Hepatic stellate cell (primary cell): ENCODE data around the gene PTPN9.
"Not testable (repeated sequence)": the region's sequence is repeated elsewhere in the genome, so short reads cannot be mapped to it uniquely, and the experiment has no call there.

ENCODE experiments used
- DNase-seq: peaks from one replicate; pipeline ENCODE4 v3.0.0; 2011; ENCODE audit warnings: low spot score

Gene PTPN9

DNA sequence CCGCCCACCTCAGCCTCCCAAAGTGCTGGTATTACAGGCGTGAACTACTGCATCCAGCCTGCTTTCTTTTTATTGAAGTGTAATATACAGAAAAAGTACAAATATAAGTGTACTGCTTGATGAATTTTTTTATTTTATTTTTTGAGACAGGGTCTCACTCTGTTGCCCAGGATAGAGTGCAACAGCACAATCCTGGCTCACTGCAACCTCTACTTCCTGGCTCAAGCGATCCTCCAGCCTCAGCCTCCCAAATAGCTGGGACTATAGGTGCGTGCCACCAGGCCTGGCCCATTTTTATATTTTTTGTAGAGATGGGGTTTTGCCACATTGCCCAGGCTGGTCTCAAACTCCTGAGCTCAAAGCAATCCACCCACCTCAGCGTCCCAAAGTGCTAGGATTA, 3.8 kb upstream of the PTPN9 start:
- DNase-seq = not testable (repeated sequence)

DNA sequence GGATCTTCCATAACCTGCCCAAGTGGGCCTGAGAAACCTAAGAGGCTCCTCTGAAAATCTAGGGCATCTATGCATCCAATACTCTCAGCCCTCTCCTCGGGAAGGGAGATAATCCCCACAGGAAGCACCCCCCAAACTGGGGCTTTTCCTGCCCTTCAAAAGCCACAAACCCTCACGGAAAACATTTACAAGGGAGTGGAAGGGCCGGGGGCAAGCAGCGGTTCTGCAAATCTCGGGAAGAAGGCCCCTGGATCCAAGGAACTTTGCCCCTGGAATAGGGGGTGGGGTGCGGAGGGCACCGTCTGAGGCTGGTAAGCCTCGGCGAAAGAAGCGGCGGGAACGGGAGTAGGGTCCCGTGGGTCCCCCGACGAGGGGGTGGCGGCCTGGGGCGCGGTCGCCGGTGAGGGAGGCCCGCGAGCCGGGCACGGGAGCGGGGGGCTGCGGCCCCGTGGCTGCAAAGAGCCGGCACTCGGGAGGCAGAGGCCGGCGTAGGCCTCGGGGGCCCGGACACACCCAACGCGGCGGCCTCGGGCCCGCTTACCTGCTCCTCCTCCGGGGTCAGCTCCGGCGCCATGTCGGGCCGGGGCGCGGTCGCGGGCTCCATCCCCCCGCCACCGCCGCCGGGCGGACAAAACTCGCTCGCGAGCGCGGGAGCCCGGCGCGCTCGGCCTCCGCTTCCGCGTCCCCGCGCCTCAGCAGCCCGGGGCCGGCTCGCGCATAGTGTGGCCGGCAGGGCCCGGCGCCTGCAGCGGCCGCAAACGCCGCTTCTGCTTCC, 755 bp downstream of the PTPN9 start:
- DNase-seq = no peak

DNA sequence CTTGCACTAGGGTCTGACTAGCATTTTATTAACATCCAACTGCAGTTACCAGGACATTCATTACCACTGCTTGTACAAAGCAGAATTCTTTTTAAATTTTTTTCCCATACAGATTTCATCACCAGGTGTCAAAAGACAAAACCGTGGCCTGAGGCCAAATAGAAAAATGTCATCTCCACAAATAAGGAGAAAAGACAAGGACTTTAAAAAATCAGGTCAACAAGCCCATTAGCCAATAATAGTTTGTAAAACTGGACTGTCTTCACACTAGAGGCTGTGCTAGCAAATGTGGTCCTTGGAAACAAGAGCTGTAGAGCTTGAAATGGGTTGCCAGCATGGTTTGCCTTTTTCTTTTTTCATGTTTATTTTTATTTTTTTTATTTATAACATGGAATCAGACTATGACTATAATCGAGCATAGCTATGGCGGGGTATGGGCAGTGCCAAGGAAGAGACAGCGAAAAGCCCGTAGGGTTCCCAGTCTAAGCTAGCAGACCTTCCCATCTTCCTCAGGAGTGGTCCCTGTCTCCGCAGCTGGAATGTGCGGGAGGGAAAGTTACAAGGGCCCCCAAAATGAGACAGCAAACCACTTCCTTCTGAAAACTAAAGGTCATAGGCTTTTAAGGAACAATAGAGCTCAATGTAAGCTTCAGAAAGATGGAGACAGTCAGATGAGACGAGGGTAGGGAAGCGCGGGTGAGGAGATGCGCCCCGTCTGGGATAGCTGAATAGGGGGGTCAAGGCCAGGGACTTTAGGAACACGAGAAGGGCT, 1.5 kb downstream of the PTPN9 start:
- DNase-seq = no peak

DNA sequence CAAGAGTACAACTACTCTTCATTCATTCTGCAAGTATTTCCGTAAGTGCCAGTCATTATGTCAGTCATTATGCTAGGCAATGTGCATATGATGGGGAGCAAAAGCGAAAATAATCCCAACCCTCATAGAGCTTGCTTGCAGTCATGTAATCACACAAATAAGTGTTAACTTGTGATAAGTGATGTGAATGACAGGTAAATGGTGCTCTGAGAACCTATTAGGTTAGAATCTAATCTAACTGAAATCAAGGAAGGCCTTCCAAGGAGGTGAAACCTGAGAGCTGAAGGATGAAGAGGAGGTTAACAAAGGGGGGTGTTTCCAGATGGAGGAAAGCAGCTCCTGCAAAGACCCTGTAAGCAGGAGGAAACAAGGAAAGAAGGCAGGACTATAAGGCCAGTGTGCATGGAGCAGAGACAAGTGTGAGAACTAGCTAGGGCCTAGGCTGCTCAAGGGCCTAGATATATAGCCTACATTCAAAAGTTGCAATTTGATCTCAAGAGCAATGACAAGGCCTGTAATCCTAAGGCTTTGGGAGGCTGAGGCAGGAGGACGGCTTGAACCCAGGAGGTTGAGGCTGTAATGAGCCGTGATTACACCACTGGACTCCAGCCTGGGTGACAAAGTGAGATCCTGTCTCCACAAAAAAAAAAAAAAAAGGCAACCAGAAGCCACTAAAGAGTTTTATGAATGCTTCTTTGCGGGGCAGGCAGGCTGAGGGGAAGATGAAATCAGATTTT, 5.3 kb downstream of the PTPN9 start:
- no peak for DNase-seq

DNA sequence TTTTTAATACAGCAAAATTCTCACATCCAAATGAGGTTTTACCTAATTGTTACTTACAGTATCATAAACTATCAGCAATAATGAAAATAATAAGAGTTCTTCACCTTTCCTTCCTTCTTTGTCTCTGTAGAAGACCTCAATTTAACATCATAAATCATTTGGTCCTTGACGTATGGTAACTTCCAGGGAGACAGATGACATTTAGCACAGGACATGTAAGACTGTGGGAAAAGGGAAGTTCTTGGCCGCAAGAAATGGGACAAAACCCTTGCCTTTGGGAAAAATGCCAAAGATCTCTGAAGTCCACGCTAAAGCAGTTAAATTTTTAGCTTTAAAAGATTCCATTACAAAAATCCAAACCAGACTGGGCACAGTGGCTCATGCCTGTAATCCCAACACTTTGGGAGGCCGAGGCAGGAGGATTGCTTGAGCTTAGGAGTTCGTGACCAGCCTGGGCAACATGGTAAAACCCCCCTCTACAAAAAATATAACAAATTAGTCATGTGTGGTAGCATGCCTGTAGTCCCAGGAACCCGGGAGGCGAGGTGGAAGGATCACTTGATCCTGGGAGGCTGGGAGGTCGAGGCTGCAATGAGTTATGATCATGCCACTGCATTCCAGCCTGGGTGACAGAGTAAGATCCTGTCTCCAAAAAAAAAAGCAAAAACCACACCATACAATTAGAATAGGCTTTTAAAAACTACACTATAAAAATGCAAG, 8.8 kb downstream of the PTPN9 start:
- DNase-seq = no peak

DNA sequence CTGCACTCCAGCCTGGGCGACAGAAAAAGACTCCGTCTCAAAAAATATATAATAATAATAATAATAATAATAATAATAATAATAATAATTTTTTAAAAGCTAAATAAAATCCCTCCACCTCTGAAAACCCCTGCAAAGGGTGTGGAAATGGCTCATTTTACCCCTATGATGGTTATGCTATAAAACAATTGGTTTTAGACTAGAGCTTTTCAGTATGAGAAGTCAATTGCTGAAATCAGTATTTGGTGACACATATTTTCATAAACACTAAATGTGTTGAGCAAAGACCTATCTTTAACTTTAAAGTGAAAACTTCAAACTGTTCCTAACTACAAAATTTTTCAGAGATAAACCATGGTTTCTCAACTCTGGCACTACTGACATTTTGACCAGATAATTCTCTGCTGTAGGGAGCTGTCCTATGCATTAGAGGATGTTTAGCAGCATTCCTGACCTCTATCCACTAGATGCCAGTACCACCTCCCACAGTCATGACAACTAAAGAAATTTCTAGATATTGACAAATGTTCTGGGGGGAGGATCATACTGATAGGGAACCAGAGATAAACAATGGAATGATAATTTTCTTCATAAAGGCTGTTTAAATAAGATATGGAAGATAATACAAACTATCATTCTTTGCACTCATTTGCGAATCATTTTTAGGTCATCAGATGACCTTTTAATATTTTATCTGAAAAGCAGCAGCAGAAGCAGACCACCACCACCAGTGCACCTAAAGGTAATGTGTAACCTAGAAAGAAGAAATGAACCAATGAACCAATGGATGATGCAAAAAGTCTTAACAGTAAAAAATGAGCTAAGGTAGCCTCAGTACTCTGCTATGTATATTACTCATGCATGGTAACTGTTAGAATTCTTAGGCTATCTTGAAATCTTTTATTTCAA, 13.8 kb downstream of the PTPN9 start:
- no peak for DNase-seq

DNA sequence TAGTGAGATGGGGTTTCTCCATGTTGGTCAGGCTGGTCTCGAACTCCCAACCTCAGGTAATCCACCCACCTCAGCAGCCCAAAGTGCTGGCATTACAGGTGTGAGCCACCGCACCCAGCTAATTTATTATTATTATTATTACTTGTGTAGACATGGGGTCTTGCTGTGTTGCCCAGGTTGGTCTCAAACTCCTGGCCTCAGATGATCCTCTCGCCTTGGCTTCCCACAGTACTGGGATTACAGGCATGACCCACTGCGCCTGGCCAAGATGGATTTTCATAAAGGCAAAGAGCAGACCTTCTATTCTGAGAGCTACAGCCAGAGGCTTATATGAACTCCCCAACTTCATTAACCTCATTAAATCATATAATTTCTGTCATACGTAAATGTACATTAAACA, 17.2 kb downstream of the PTPN9 start:
- no peak for DNase-seq

DNA sequence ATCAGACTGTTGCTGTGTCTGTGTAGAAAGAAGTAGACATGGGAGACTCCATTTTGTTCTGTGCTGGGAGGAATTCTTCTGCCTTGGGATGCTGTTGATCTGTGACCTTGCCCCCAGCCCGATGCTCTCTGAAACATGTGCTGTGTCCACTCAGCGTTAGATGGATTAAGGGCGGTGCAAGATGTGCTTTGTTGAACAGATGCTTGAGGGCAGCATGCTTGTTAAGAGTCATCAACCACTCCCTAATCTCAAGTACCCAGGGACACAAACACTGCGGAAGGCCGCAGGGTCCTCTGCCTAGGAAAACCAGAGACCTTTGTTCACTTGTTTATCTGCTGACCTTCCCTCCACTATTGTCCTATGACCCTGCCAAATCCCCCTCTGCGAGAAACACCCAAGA, 19.8 kb downstream of the PTPN9 start:
- DNase-seq = not testable (repeated sequence)

DNA sequence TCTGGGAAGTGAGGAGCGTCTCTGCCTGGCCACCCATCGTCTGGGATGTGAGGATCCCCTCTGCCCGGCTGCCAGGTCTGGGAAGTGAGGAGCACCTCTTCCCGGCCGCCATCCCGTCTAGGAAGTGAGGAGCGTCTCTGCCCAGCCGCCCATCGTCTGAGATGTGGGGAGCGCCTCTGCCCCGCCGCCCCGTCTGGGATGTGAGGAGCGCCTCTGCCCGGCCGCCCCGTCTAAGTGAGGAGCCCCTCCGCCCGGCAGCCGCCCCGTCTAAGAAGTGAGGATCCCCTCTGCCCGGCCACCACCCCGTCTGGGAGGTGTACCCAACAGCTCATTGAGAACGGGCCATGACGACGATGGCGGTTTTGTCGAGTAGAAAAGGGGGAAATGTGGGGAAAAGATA, 20.2 kb downstream of the PTPN9 start:
- not testable (repeated sequence) for DNase-seq

DNA sequence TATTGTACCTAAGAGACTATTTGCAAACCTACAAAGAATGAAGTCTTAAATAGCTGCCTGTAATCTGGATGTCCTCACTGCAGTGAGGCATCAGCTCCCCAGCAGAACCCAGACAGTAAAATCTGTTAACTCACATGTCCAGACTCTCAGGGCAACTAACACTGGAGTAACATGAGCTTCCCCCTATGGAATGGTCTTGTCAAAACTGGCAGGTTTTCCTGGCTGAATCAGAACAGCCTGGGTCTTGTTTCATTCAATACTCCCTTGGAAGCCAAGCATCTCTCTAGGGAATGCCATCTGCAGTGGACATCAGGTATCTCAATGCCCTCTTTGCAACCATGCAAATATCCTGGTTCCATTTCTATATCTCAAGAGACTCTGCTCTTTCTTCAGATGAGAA, 24.4 kb downstream of the PTPN9 start:
- no peak for DNase-seq

DNA sequence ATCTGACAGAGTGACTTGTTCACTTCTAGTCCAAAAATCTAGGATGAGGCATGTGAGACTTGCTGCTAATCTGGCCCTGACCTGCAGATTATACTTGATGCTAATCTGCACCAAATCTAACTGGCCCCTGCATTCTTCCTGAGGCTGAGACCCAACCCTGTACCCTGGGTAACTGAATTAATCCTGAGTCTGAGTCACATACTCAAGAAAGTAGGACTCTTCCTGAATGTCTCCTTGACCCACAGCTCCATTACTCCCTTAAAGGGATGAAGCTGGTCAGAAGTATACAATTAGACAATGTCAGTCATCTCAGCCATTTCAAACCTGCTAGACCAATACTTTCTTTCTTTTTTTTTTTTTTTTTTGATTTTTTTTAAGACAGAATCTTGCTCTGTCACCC, 25.5 kb downstream of the PTPN9 start:
- DNase-seq = no peak

DNA sequence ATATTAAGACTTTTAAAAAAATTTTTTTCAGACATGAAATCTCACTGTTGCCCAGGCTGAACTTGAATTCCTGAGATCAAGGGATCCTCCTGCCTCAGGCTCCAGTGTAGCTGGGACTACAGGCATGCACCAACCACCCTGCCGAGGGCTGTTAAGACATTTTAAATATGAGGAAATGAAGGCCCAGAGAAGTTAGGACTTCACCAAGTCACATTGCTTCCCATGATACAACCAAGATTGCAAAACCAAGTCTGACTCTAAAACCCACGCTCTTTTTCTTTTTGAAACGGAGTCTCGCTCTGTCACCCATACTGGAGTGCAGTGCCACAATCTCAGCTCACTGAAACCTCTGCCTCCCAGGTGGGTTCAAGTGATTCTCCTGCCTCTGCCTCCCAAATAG, 28.0 kb downstream of the PTPN9 start:
- DNase-seq = no peak

DNA sequence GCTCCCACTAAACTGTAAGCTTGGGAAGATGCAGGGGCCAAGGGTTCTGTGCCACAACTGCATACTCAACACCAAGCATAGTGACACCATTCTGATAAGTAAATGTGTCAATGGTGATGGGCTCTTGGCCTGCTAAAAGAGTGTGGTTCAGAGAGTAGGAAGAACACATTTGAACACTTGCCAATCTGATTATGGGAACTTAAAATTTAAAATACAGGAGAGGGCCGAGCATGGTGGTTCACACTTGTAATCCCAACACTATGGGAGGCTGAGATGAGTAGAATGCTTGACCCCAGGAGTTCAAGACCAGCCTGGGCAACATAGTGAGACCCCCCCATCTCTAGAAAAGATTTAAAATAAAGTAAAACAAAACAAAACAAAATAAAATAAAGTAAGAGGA, 34.1 kb downstream of the PTPN9 start:
- no peak for DNase-seq

DNA sequence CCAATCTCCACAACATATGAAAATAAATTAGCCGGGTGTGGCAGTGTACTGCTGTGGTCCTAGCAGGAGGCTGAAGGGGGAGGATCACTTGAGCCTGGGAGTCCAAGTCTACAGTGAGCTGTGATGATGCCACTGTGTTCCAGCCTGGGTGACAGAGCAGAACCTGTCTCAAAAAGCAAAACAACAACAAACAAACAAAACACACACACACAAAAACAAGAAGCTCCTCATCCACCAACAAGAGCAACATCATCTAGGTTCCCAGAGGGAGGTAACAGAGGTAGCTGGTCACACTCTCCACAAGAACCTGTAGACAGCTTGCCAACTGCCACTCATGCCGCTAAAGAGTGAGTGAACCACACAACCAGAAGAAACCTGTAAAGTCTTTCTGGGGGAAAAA, 34.8 kb downstream of the PTPN9 start:
- DNase-seq = no peak

DNA sequence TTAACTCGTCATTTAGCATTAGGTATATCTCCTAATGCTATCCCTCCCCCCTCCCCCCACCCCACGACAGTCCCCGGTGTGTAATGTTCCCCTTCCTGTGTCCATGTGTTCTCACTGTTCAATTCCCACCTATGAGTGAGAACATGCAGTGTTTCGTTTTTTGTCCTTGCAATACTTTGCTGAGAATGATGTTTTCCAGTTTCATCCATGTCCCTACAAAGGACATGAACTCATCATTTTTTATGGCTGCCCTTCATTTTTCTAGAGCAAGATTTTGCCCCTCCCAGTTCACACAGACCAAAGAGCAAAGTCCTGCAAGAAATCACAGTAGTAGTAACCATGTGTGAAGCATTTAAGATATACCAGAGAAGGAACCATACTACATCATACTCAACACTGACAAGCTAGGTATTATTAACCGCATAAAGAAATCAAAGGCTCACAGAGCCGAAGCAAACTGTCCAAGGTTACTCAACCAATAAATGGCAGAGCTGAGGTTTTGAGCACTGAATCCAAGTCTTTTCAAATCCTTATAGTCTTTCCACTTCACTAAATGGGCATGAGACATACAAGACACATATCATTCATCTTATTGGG, 36.1 kb downstream of the PTPN9 start:
- DNase-seq = not testable (repeated sequence)

DNA sequence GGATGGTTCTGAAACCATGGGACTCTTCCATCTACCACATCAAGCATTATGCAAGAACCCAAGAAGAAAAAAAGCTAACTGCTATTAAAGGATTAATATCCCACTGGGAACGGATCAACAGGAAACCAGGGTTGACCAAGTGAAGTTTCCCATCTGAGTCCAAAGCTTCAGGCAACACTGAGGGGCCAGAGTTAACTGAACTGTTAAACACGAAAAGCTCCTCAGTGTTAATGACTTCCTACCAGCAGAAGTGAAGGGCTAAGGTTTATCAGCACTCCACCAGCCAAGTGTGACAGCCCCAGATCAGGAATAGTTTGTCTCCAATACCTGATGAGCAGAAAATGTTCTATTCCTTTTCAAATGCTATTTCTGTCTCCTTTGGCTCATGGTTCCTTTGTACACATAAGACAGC, 36.7 kb downstream of the PTPN9 start:
- DNase-seq = no peak

DNA sequence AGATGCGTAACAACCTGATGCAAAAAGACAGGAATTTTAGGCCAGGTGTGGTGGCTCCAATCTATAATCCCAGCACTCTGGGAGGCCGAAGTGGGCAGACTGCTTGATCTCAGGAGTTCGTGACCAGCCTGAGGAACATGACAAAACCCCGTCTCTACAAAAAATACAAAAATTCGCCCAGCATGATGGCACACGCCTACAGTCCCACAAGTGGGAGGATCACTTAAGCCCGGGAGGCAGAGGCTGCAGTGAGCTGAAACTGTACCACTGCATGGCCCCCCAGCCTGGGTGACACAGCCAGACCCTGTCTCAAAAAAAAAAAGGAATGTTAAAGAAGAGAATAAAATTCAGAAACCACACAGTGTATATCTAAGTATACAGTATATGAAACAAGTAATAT, 40.7 kb downstream of the PTPN9 start:
- no peak for DNase-seq

DNA sequence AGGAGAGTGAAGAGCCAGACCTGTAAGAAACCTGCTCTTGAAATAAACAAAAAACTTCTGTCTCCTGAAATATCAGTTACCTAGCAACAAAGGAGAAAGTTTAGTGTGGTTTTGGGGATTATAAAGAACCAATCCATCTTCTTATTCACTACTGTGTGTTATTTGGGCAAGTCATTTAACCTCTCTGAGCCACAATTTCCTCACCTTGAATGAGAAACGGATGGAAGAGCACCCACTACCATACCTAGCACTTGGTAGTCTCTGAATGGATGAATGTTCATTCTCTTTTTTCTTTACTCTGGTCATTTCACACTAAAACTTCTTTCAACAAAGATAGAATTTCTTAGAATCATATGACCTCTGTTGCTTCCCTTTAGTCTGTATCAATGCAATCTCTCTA, 45.2 kb downstream of the PTPN9 start:
- DNase-seq = no peak

DNA sequence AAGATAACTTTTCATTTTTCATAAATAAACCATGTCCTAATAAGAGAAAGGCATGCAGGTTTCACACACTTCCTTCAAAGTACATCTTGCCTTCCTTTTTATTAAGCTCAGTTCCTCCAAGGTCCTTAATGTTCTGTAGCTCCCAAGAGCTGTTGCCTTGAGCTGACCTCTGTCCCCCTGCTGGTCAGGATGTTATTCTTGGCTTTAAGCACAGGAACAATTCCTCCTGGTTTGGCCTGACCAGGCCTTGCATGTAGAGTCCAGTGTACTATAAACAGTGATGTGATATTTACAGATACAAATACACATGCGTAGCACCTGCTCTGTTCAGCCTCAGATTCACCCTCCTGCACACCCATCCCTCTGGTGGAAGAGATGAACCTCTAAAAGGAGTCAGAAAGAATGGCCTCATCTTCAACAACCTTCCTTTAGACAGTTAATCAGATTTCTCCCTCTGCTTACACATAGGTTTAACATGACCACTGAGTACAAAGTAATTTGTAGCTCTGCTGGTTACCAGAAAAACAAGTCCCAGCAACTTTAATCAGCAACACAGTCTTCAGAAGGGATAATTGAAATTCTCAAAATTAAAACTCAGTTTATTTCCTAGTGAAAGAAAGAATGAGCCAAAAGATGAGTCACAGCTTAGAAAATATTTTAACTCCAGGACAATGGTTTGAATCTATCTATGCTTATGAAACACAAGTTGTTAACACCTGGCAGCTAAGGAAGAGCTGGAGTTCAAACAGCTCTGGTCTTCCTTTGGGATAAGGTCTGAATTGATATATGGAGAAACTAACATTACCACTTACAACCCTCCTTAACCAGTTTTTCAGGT, 46.5 kb downstream of the PTPN9 start:
- DNase-seq = peak; percentile 44

DNA sequence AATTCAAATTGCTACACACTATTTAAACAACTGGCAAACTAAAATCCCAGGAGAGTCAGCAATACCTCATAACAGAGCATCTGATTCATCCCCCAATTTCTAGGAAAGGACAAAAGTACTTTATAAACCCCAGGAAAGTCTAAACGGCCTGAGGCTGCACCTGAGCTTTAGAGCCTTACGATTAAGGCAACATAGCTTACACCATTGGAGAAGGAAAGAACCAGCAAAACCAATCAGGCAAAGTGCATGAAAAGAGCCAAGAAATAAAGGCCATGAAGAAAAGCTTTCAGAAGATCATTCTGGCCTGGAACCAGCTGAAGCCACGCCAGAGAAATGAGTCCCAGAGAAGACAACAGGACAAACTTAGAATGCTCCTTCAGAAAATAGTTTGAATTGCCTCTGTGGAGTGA, 48.1 kb downstream of the PTPN9 start:
- no peak for DNase-seq
